ENCODE data around the gene HS3ST6.

DNA sequence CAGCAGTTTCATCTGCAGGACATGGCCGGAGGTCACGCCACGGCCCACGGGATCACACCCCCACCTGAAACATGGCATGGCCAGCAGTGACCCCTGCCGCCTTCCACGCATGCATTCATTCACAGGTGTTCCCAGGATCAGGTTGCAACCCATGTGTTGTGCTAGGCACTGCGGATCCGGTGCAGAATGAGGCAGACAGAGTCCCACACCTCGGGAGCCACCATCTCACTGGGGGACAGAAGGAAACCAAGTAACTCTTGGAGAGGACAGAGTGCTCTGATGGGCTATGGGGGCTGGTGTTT, 29.1 kb upstream of the HS3ST6 start:
- TF ChIP-seq CTCF (conservative IDR thresholded peaks at IDR 0.05; ENCODE audit: low read length) (no peak), EZH2phosphoT487 (IDR thresholded peaks at IDR 0.05; ENCODE audit: borderline replicate concordance) (no peak)

Data from Loucy (cell line).